GM19328 (cell line): ENCODE measurements around the gene FBXO42.
A peak's percentile ranks its signal among the peaks of the same experiment; 100 is the strongest.
"Not testable (repeated sequence)": the region's sequence is repeated elsewhere in the genome, so short reads cannot be mapped to it uniquely, and the experiment has no call there.

Source experiments
- ATAC-seq: cut with Tn5 transposase; IDR thresholded peaks from one replicate; pipeline ENCODE4 v1.9.1; 2021; ENCODE audit warnings: mild to moderate bottlenecking, moderate library complexity; ENCODE audit not compliant: unreplicated experiment

FBXO42 gene

GRCh38 chr1:16222716-16223115, 129.6 kb downstream of the FBXO42 start:
- ATAC-seq = not testable (repeated sequence)

GRCh38 chr1:16221499-16221898, 130.8 kb downstream of the FBXO42 start:
- no peak for ATAC-seq

- no peak for ATAC-seq
These were observed 132.2 kb downstream of the FBXO42 start for GRCh38 chr1:16219968-16220500.

GRCh38 chr1:16218674-16219071, 133.6 kb downstream of the FBXO42 start:
- no peak for ATAC-seq

GRCh38 chr1:16218014-16218673, 134.1 kb downstream of the FBXO42 start:
- no peak for ATAC-seq

- ATAC-seq = peak; percentile 73
These were observed 135.1 kb downstream of the FBXO42 start for GRCh38 chr1:16217061-16217785.

GRCh38 chr1:16215882-16216753, 136.2 kb downstream of the FBXO42 start:
- no peak for ATAC-seq

- ATAC-seq = not testable (repeated sequence)
These were observed 137.0 kb downstream of the FBXO42 start for GRCh38 chr1:16215240-16215639.

GRCh38 chr1:16213544-16213943, 138.7 kb downstream of the FBXO42 start:
- not testable (repeated sequence) for ATAC-seq

- ATAC-seq = no peak
These were observed 139.3 kb downstream of the FBXO42 start for GRCh38 chr1:16213013-16213412.

- ATAC-seq = no peak
These were observed 139.9 kb downstream of the FBXO42 start, which contains the start of gene ARHGEF19 for GRCh38 chr1:16212251-16212961. Gene ARHGEF19, minus strand, starts transcription at chr1:16212652. Its CDS starts 3,598 bp downstream, at chr1:16209054.

- ATAC-seq = no peak
These were observed 140.5 kb downstream of the FBXO42 start for GRCh38 chr1:16211824-16212223.

GRCh38 chr1:16210581-16210980, 141.7 kb downstream of the FBXO42 start:
- ATAC-seq = no peak

GRCh38 chr1:16209847-16210407, 142.4 kb downstream of the FBXO42 start:
- no peak for ATAC-seq

- no peak for ATAC-seq
These were observed 143.0 kb downstream of the FBXO42 start for GRCh38 chr1:16209132-16209846.

GRCh38 chr1:16208270-16208987, 143.9 kb downstream of the FBXO42 start:
- no peak for ATAC-seq

GRCh38 chr1:16207318-16208269, 144.7 kb downstream of the FBXO42 start:
- no peak for ATAC-seq
